Gastrocnemius medialis (tissue), 4 donors: Measurements from ENCODE around the gene ELMO1.

Experiments
- POLR2A ChIP-seq, 2 donors: fragments of 450-650 bp; IDR thresholded peaks; one replicate each; pipeline ENCODE4 v1.6.1; 2017; ENCODE audit warnings: antibody characterized with exemption in 2 of 2, mild to moderate bottlenecking in 2 of 2, moderate library complexity in 2 of 2
- TF ChIP-seq, protein P1 (sequence below), 5 experiments: fragments of 450-650 bp in 3 of 5; fragments of 200-600 bp in 2 of 5; sonication (generic) in 2 of 5; IDR thresholded peaks in 4 of 5; conservative IDR thresholded peaks in 1 of 5; 1 replicate in 4 of 5; 2 replicates in 1 of 5; pipeline ENCODE4 v1.5.1; 2016 to 2019; ENCODE audit warnings: antibody characterized with exemption in 5 of 5, mild to moderate bottlenecking in 3 of 5, moderate library complexity in 3 of 5

DNA sequence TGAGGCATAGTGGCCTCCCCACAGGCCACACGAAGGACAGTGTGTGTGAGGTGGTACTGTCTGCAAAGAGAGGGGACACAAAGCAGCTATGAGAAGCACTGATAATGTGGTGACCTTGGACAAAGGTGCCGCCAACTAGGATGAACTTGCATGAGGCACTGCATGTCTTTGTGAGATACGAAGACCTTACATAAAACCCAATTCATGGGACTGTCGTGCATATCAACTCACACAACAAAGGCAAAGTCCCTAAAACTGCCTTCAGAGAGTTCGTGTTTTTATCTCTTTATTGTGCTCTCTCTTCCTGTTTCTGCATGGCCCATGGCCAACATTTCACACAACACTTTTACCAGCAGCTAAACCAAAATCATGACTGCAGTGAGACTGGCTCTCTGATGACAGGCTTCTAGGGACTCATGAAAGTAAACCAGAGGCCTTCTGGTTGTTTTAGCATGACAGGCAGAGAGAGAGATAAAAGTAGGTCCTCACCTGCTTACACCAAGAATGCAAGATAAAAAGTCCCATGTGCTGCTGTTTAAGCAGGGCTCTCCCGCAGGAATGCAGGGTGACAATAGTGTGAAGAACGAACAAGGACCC is 347.8 kb downstream of the ELMO1 start:
- TF ChIP-seq, protein P1, sequence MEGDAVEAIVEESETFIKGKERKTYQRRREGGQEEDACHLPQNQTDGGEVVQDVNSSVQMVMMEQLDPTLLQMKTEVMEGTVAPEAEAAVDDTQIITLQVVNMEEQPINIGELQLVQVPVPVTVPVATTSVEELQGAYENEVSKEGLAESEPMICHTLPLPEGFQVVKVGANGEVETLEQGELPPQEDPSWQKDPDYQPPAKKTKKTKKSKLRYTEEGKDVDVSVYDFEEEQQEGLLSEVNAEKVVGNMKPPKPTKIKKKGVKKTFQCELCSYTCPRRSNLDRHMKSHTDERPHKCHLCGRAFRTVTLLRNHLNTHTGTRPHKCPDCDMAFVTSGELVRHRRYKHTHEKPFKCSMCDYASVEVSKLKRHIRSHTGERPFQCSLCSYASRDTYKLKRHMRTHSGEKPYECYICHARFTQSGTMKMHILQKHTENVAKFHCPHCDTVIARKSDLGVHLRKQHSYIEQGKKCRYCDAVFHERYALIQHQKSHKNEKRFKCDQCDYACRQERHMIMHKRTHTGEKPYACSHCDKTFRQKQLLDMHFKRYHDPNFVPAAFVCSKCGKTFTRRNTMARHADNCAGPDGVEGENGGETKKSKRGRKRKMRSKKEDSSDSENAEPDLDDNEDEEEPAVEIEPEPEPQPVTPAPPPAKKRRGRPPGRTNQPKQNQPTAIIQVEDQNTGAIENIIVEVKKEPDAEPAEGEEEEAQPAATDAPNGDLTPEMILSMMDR (IDR thresholded peaks at IDR 0.05 in 4 of 5, conservative IDR thresholded peaks at IDR 0.05 in 1 of 5): no peak
- no peak for TF ChIP-seq POLR2A (IDR thresholded peaks at IDR 0.05)
